GM18511 (cell line): ENCODE data around the gene PTPRM.

Experiments
- ATAC-seq: cut with Tn5 transposase; IDR thresholded peaks from one replicate; pipeline ENCODE4 v1.9.1; 2021; ENCODE audit warnings: mild to moderate bottlenecking, moderate library complexity; ENCODE audit not compliant: unreplicated experiment

The PTPRM gene

DNA sequence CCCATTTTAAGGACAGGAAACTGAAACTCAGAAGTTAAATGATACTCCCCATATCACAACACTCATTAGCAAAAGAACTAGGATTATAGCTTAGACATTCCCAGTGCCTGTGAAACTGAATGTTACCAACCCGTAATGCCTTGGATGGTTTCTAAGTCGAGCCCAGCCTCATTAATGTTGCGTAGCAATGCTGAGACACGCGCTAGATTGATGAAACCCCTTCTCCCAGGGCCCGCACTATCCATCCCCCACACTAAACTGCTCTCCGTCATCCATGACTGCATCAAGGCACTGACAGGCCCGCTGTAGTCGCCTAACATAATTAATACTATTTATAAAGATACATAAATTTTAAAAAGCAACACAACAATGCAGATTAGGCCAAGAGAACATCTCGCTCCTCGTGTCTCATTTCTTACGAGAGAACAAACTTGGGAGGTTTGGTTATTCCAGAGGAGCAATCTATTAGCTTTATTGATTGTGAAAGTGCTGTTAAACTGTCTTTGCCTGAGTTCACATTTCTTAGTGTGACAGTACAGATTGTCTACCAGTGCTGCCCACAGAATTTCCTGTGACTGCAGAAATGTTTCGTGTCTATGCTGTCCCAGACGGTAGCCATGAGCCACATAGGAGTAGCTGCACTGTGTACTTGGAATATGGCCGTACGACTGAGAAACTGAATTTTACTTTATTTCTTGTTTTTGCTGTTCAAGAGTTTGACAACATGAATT lies 729.9 kb downstream of the PTPRM start:
- ATAC-seq, result no peak

DNA sequence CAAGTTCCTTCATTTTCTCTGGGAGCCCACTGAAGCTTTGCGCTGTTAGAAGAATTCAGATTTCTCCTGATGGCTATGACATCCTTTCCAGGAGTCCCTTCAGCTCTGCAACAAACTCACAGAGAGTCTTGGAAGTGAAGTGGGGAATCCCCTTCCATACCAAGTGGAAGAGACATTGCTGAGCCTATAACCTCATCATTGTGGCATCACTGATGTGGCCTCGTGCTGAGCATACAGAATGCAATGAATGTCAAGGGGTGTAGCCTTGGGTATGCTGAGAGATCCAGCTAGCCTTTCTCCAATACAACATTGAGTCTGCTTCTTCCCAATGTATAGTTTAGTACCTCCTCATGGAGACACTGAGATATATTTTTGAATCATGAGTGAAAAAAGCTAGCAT lies 731.1 kb downstream of the PTPRM start:
- no peak for ATAC-seq

GRCh38 chr18:8299054-8299980 lies 732.2 kb downstream of the PTPRM start:
- ATAC-seq, result no peak

DNA sequence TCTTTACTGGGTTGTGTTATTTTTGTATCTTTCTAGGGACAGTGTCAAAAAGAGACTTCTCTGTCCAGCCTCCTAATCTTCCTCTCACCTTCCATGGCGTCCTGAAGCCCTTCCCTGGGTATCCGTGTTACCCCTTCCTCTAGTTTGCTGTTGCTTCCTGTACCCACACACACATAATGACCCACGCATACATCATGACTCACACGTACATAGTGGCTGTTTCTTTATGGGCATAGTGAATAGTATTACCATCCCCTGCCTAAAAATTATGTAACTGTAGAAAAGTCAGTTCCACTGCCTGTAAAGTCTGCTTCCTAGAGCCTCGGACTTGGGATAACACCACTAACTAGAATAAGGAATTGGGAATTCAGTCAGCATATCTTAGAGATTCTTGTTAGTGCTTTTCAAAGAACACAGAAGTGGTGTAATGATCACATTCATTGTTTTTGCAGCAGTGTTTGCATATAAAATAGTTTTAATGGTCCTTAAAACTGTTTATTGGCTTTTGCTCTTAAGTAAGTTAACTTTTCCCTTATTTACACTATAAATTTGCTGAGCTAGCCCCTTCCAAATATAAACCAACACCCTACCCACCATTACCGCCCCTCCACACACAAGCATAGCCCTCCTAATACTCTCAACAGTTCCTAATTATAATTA lies 733.8 kb downstream of the PTPRM start:
- ATAC-seq, result no peak

- no peak for ATAC-seq
Observed at GRCh38 chr18:8301427-8302172, 734.5 kb downstream of the PTPRM start.

DNA sequence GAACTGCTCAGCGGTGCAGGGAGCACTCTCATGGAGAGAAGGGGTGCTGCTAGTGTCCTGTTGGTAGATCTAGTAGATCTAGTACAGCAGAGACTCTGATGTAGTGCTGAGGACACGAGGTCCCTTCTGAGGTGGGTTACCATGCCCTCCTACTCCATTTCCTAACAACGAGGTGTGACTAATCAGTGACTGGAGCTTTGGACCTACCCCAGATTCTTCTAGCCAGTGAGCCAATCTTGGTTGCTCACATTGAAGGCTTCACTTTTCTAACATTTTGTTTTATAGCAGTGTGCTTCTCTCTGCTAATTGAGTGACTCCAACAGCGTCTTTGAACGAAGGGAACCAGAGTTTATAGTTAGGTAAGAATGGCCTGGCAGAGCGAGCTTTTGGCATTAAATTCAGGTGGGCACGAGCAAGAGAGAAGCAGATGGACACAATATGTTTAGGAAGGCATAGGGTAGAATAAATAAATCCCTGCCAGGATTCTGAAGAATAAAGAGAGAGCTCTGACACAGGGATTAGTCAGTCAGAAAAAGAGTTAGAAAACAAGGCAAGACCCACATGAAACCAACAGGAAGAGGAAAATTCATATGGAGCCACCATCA lies 736.1 kb downstream of the PTPRM start:
- no peak for ATAC-seq

- no peak for ATAC-seq
Observed at GRCh38 chr18:8307960-8308359, 740.8 kb downstream of the PTPRM start.

GRCh38 chr18:8313043-8313442 lies 745.9 kb downstream of the PTPRM start:
- no peak for ATAC-seq

- ATAC-seq, result no peak
Observed at GRCh38 chr18:8314124-8314523, 747.0 kb downstream of the PTPRM start.

DNA sequence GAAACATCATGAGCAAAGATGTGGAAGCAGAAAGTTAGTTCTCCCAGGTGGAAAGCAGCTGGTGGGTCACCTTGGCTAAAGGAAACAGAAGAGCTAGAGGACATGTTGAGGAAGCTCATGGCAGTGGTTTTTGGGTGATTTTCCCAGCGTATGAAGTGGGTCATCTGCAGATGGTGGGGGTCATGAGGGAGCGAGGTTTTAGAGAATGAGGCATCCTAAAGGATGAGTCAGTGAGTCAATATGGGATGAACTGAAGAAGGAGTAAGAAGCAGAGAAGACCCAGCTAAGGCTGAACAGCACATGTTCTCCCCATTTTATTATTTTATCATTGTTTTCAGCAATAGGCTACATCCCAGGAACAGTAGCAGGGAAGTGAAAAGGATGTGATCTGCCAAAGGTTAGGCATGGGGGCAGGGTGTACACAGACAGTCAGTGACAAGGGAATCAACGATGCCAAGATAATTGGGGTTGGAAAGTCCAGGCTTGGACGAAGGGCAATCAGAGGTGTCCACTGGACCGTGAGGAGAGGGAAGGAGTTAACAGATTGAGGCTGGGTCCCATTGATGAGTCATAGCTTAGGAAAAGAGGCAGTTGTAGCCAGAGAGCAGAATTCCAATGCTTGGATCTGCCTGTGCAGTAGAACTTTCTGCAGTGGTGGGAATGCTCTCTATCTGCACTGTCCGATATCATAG lies 752.8 kb downstream of the PTPRM start:
- no peak for ATAC-seq

- ATAC-seq, result no peak
Observed at GRCh38 chr18:8322486-8322885, 755.4 kb downstream of the PTPRM start.

DNA sequence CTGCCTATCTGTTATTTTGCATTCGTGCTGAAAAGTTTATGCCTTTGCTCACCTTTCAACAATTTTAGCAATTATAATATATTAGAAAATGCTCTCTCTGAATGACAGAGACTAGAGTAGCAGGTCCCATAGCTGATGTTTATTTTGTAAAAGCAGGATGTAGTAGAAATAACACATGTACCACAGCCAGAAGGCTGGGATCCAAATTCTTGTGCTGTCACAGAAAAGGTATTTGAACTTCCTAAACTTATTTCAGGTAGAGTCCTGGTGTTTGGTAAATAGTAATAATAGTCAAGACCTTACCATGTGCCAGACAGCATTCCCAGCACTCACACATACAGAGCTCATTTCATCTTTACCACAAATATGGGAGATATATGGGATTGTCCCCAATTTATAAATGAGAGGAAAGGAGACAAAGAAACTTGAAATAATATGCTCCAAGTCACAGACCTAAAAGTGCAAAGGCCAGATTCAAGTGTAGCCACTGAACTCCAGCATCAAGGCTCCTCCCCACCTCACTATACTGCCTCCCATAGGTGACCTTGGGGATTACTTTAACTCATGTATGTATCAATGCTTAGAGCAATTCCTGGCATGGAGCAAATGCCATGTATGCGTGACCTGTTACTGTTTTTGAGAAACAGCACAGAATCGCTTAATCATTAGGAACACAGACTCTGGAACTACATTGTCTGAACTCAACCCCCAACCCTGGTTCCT lies 757.4 kb downstream of the PTPRM start:
- ATAC-seq, result no peak

- ATAC-seq, result no peak
Observed at GRCh38 chr18:8326763-8327394, 759.8 kb downstream of the PTPRM start.

DNA sequence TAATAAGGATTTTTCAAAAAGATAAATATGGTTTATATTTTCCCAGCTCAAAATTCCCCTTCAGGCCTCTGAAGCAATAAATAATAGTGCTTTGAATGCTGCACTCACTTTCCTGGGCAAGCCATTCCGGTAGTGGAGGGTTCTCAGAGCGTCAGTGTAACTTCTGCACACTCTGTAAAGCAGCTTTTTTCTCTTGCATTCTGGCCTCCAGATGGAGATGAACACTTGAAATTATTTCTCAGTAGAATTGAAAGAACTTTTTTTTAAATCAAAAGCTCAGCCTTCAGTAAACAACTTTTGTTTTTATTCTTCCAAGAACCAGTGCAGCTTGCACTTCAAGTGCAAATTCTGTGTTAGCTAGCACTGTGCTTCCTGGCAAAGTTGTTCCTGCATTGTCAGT lies 761.0 kb downstream of the PTPRM start:
- ATAC-seq, result no peak

GRCh38 chr18:8329186-8329771 lies 762.2 kb downstream of the PTPRM start:
- no peak for ATAC-seq

DNA sequence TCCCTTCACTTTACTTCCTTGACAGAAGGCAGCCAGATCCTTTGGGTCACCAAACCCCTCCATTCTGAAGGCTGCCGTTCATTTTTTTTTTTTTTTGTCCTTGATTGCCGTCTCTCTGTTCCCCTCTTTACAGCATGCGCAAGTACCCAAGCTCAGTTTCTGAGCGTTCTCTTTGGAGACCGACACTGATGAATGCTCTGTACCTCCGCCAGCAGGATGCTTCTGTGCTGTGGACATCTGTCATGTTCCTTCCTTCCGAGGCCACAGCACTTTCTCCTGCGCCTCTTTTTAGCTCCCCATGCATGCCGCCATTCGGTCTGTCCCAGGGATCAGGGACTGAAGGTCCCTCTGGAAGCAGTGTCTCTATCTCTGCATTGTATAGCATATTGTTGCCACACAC lies 763.5 kb downstream of the PTPRM start:
- ATAC-seq, result no peak

DNA sequence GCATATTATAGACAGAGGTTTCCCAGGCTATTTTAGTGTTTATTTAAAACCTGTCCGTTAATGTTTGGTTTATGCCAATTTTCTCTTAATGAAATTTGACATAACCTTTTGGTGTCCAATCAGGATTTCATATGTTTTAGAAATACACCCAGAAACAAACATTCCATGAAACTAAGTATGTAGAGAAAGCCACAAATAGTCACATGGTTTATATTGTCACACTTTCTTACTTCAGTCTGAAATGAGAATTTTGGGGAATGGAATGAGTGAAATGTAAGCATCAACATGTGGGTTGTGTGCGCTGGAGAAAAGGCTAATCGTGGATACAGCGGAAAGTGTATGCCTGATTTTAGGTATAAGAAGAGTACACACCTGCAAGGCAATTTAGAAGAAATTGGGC lies 765.2 kb downstream of the PTPRM start:
- no peak for ATAC-seq

DNA sequence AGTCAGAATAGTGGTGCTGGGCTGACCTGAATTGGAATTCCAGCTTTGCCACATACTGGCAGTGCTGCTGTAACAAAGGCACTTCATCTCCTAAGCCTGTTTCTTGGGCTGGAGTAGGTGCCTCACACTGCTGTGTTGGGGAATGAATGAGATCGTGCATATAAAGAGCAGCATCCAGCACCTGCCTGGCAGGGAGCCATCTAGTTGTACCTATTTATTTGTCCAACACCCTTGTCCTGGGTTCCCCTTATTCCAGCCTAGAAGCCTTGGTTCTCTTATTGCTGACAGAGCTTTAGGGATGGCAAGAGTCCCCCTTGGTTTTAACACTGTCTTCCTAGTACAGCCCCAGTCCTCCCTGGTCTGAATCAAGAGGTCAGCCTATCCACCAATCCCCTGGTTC lies 766.8 kb downstream of the PTPRM start:
- no peak for ATAC-seq
